HepG2 (cell line): ENCODE measurements around the gene EEFSEC. TPM values are rescaled to one million over a fixed set of nuclear protein-coding genes. Genes with fewer than 3 reads are reported as not detected.

Source experiments
- ATAC-seq: fragments of 200-7000 bp; cut with Tn5 transposase; 3 replicates; pipeline ENCODE4 v1.9.1; 2020; ENCODE audit warnings: mild to moderate bottlenecking, moderate library complexity
- BruUV-seq: library from RNA; stranded (reverse); fragments of 400-500 nt; replicated peaks from 2 replicates; lab custom pipeline; 2021; lab: Mats Ljungman, UMichigan
- CTCF ChIA-PET: fragments of 300-600 bp; formaldehyde crosslinking; extraction: SDS; loops from one replicate; lab custom pipeline; 2021; ENCODE audit warnings: low total read pairs, inconsistent platforms, low intra/inter-chr PET ratio; lab: Yijun Ruan, JAX
- POLR2A ChIA-PET: fragments of 350-600 bp; sonication (Branson Sonifier 250); formaldehyde crosslinking; loops from one replicate; lab custom pipeline; 2020; ENCODE audit warnings: antibody characterized with exemption, inconsistent platforms; lab: Yijun Ruan, JAX
- DNase-seq: peaks from one replicate; pipeline ENCODE4 v3.0.0-alpha.2; 2015; ENCODE audit warnings: low spot score
- FAIRE-seq: peaks from 3 replicates; lab custom pipeline; 2011; peaks lifted over from hg19 to GRCh38; lab: Jason Lieb, UNC
- H2AFZ ChIP-seq: one replicate; pipeline ENCODE4 v1.6.1; 2011; ENCODE audit warnings: low read length, inconsistent platforms
- H3K27ac ChIP-seq: fragments of 300-600 bp; 3 replicates; pipeline ENCODE4 v1.8.0; 2011; ENCODE audit warnings: mixed run types, mild to moderate bottlenecking, mixed read lengths, low read length, inconsistent platforms; ENCODE audit not compliant: insufficient read depth; ENCODE audit errors: extremely low read length
- H3K27me3 ChIP-seq, 2 experiments: fragments of 200-600 bp in 1 of 2; 2 replicates in 1 of 2; 3 replicates in 1 of 2; pipeline versions ENCODE4 v1.6.0 to v1.8.0; 2011; ENCODE audit warnings: low read length in 2 of 2, mild to moderate bottlenecking in 2 of 2, moderate library complexity in 2 of 2, inconsistent platforms in 1 of 2; ENCODE audit not compliant: insufficient read depth in 2 of 2, control insufficient read depth in 1 of 2
- H3K36me3 ChIP-seq, 2 experiments: fragments of 200-600 bp in 1 of 2; replicated peaks in 1 of 2; 2 replicates in 1 of 2; 3 replicates in 1 of 2; pipeline versions ENCODE4 v1.5.1 to v1.8.0; 2011; ENCODE audit warnings: low read length in 2 of 2, inconsistent platforms in 1 of 2; ENCODE audit not compliant: insufficient read depth in 2 of 2, control insufficient read depth in 1 of 2
- H3K4me1 ChIP-seq: 2 replicates; pipeline ENCODE4 v1.5.1; 2012; ENCODE audit warnings: low read length, inconsistent platforms; ENCODE audit not compliant: insufficient read depth
- H3K4me2 ChIP-seq: 2 replicates; pipeline ENCODE4 v1.6.0; 2011; ENCODE audit warnings: low read depth, low read length, inconsistent platforms
- H3K4me3 ChIP-seq, 3 experiments: fragments of 200-600 bp in 1 of 3; sonication (generic), shearing (Covaris generic) in 1 of 3; replicated peaks in 1 of 3; 2 replicates each; pipeline ENCODE4 v1.5.1; 2011 to 2016; ENCODE audit warnings: low read length in 3 of 3, inconsistent platforms in 2 of 3, low read depth in 2 of 3, mild to moderate bottlenecking in 2 of 3, control low read depth in 1 of 3, mixed read lengths in 1 of 3; ENCODE audit not compliant: insufficient read depth in 1 of 3
- H3K79me2 ChIP-seq: one replicate; pipeline ENCODE4 v1.6.1; 2011; ENCODE audit warnings: low read length, inconsistent platforms; ENCODE audit not compliant: insufficient read depth
- H3K9ac ChIP-seq: 2 replicates; pipeline ENCODE4 v1.6.0; 2011; ENCODE audit warnings: mild to moderate bottlenecking, low read depth, low read length, inconsistent platforms; ENCODE audit not compliant: insufficient read depth
- H3K9me3 ChIP-seq: 2 replicates; pipeline ENCODE4 v1.5.1; 2012; ENCODE audit warnings: mild to moderate bottlenecking, low read length
- H4K20me1 ChIP-seq: 2 replicates; pipeline ENCODE4 v1.6.0; 2011; ENCODE audit warnings: inconsistent platforms, mild to moderate bottlenecking, low read length, moderate library complexity; ENCODE audit not compliant: insufficient read depth
- PAWR ChIP-seq: sonication (generic); formaldehyde crosslinking; IDR thresholded peaks from 2 replicates; pipeline ENCODE4 v1.4.0; 2020; ENCODE audit warnings: missing genetic modification reagents, mild to moderate bottlenecking, borderline replicate concordance
- ZNF451 ChIP-seq: sonication (generic); formaldehyde crosslinking; IDR thresholded peaks from 2 replicates; pipeline ENCODE4 v1.5.0; 2020; ENCODE audit warnings: mild to moderate bottlenecking, missing genetic modification reagents
- ZZZ3 ChIP-seq: sonication (generic); formaldehyde crosslinking; IDR thresholded peaks from 2 replicates; pipeline ENCODE4 v1.4.0; 2020; ENCODE audit warnings: missing genetic modification reagents, mild to moderate bottlenecking, borderline replicate concordance
- WGBS: methylation state at CpG from one replicate; pipeline ENCODE4 v1.1.6; 2017; ENCODE audit warnings: low lambda C conversion rate; 5-methylcytosine and 5-hydroxymethylcytosine counted together
- in situ Hi-C: cut with HindIII; loops from 2 replicates; pipeline ENCODE4 v1.10.0; 2017; ENCODE audit warnings: low pct_unique_long_range_greater_than_20kb; ENCODE audit not compliant: extremely low pct_ligation_motif_present
- intact Hi-C: fragments of 100-400 bp; cut with micrococcal nuclease; formaldehyde crosslinking; loops from one replicate; pipeline ENCODE4 v1.10.0; 2022; ENCODE audit not compliant: unreplicated experiment
- polyA plus RNA-seq, 8 experiments: library from polyadenylated mRNA; depleted of rRNA in 3 of 8; stranded (reverse) in 7 of 8; unstranded in 1 of 8; fragments of >200 nt; fragmentation: Illumina TruSeq in 4 of 8; extraction: Trizol in 4 of 8; gene quantifications; 2 replicates each; pipeline versions ENCODE4 v1.2.1 to v1.2.3, GENCODE V29; 2011 to 2016; ENCODE audit warnings: low read depth in 4 of 8, missing spikeins in 1 of 8, mixed read lengths in 1 of 8; ENCODE audit not compliant: insufficient read depth in 1 of 8
- total RNA-seq, 5 experiments: library from RNA; depleted of rRNA; stranded (reverse); fragments of >200 nt; fragmentation: Illumina TruSeq; extraction: Trizol; gene quantifications; 2 replicates each; pipeline ENCODE4 v1.2.3, GENCODE V29; 2016; ENCODE audit warnings: low read depth in 1 of 5
- TF ChIP-seq, protein P1 (sequence below): IDR thresholded peaks from 2 replicates; pipeline ENCODE4 v1.6.1; 2016; ENCODE audit warnings: low read depth, control low read depth
- TF ChIP-seq, protein P2 (sequence below): sonication (generic); formaldehyde crosslinking; IDR thresholded peaks from 2 replicates; pipeline ENCODE4 v1.4.0; 2020; ENCODE audit warnings: missing genetic modification reagents; ENCODE audit errors: not compliant biosample characterization

EEFSEC gene
- total and polyA plus RNA-seq, 2 of the 13 experiments (the other 11 are each of a cell fraction or from before 2014, with no cell fraction given): 6.4 to 24.2 TPM

DNA sequence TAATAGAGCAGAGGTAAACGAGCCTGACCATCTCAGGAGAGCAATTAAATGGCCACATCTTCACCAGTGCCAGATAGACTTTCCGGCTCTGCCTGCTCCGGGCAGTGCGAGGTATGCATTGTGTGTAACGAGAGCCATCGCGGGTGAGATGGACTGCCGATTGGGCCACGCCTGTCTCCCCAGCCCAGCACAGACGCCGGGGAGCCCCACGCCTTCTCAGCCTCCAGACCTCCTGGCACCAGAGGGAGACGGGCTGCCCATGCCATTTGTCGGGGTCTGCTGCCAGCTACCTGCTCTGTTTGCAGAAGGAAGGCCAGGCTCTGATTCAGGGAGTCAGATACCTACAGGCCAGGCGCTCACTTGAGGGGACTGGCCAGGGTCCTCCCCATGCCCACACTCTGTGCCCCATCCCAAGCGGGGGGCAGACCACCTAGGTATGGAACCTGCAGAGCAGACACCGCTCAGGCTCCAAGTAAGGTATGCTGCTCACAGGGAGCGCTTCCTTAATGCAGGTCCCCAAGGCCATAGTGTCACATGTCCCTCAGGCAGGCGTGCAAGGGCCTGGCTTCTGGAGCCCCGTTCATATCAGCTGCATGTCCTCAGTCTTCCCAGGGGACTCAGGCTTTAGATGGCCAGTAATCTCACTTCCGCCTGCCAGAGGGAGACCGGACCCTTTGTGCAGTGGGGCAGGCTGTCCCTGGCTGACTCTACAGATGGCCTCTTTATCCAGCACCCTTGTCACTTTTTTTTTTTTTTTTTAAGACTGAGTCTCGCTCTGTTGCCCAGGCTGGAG lies 251.2 kb downstream of the EEFSEC start:
- H3K9ac ChIP-seq: no peak overlapping the region
- in situ Hi-C loops: no loop called here
- H3K4me3 ChIP-seq: no peak overlapping the region
- peaks cover 1 to 6% of the 10 kb centered on the region in 2 experiments; a peak in 1 of 5 replicates for H3K36me3 ChIP-seq
- H2AFZ ChIP-seq: no peak overlapping the region
- H4K20me1 ChIP-seq: no peaks in the 10 kb centered on the region
- no peaks in the 10 kb centered on the region for H3K79me2 ChIP-seq
- intact Hi-C loops: no loop called here
- TF ChIP-seq ZZZ3 (CRISPR knock-in tag) (no peak), PAWR (CRISPR knock-in tag) (no peak), ZNF451 (CRISPR knock-in tag) (no peak)
- TF ChIP-seq, protein P1, sequence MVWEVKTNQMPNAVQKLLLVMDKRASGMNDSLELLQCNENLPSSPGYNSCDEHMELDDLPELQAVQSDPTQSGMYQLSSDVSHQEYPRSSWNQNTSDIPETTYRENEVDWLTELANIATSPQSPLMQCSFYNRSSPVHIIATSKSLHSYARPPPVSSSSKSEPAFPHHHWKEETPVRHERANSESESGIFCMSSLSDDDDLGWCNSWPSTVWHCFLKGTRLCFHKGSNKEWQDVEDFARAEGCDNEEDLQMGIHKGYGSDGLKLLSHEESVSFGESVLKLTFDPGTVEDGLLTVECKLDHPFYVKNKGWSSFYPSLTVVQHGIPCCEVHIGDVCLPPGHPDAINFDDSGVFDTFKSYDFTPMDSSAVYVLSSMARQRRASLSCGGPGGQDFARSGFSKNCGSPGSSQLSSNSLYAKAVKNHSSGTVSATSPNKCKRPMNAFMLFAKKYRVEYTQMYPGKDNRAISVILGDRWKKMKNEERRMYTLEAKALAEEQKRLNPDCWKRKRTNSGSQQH (CRISPR knock-in tag): no peak
- TF ChIP-seq, protein P2, sequence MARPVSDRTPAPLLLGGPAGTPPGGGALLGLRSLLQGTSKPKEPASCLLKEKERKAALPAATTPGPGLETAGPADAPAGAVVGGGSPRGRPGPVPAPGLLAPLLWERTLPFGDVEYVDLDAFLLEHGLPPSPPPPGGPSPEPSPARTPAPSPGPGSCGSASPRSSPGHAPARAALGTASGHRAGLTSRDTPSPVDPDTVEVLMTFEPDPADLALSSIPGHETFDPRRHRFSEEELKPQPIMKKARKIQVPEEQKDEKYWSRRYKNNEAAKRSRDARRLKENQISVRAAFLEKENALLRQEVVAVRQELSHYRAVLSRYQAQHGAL (CRISPR knock-in tag): no peak
- TF ChIP-seq, all 625 proteins: peak for 0
- ATAC-seq (no peak), FAIRE-seq (no peak), DNase-seq (no peak)
- WGBS: over 99% methylated on average over 17 of the region's 23 CpGs
- Histone ChIP-seq H3K9me3 (no peaks in the 10 kb centered on the region), H3K4me1 (peaks cover 19% of the 10 kb centered on the region), H3K27me3 (no peaks in the 10 kb centered on the region), H3K4me2 (no peak overlapping the region), H3K27ac (no peak overlapping the region)
- ChIA-PET CTCF (no interaction called here), POLR2A (no interaction called here)
- BruUV-seq: no TSS peak
